HG03442 (cell line): ENCODE results near the gene ZNRD2.

ENCODE experiments used
- ATAC-seq: cut with Tn5 transposase; IDR thresholded peaks from one replicate; pipeline ENCODE4 v1.9.1; 2021; ENCODE audit warnings: mild to moderate bottlenecking, moderate library complexity; ENCODE audit not compliant: unreplicated experiment

Gene ZNRD2

DNA sequence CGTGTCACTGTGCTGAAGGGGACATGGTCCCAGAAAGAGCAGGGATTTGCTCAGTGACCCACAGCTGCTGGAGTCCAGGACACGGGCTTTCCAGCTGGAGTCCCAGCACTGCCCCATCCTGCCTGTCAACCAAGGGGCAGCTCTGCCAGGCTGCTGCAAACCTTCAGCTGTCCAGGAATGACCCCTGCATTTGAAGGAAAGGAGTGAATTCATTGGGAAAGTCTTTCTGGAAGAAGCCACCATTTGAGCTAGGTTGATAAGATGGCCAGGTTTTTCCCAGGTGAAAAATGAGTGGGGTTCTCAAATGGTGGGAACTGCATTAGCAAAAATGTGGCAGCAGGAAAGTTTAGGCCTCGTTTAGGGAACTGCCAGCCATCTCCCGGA, 16.0 kb downstream of the ZNRD2 start:
- no peak for ATAC-seq

DNA sequence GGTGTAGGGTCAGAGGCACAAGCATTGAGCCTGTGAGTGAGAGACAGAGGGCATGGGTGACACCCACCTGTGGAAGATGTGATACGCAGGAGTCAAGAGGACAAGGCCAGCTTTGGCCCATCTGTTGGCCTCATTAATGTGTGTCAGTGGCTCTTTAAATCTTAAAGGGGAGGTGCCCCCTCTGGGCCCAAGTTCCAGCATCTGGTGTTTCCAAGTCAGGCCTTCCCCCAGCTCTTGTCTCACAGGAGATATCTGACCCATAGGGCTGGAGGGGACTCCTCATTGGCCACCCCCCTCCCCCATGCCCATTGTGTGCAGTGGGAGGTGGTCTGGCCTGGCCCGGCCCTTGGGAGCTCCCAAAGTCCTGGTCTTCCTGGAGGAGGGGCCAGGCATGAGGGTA, 16.4 kb downstream of the ZNRD2 start:
- no peak for ATAC-seq

DNA sequence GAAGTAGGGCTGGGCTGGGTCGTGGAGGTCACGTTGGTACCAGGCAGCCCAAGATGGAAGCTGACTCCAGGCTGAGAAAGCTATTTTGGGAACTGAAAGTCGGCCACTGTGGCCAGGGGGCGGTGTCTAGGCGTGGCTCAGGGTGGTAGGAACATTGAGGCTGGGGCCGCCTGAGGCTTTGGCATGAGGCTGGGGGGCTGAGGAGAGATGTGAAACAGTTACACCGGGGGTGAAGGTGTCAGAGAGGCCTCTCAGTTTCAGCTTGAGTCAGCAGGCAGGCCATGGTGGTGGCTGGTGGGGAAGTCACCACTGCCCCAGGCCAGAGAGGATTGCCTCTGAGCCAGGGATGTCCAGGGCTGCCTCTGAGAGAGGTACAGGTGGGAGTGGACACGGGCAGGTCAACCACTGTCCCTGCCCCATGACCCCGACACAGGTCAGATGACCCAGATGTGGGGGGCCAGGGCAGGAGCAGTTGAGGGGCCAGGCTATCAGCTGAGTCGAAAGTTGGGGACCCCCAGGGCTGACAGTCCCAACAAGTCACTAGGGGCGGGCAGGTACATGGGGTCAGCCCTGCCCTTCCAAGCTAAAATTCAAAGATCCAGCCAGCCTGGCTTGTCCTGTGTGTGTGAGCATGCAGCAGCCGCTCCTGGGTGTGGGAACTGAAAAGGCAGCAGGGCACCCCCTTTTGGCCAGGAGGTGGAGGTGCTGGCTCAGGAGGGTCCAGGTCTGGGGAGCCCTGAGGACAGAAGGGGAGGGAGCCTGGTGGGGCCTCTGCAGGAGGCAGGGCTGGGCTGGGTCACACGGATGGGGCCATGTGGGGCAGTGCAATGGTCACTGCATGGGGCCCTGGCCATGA, 18.1 kb downstream of the ZNRD2 start:
- ATAC-seq = peak; percentile 79

DNA sequence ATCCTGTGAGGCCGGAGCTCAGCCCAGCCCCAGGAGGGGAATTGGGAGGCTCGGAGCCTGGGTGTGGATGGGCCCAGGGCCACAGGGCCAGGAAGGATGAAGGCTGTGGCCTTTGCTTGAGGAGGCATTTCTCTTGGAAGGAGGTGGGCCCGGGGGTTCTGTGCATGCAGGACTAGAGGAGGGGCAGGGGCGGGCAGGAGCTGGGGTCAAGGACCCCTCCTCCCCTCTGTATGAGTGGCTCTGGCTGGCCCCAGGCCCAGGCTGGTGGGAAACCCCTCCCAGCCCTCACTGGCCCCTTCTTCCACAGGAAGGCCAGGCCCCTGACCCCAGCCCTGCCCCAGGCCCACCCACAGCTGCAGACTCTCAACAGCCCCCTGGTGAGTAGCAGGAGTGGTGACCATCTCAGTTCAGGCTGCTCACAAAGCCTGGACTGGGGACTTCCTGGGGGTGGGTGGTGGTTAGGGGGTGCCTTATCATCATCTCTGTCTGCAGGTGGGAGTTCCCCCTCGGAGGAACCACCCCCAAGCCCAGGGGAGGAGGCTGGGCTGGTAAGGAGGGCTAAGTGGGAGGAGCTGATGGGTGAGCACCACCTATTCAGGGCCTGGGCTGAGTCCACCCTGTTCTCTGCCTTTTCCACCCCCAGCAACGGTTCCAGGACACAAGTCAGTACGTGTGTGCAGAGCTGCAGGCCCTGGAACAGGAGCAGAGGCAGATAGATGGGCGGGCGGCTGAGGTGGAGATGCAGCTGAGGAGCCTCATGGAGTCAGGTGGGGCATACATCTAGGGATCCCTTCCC, 19.4 kb downstream of the ZNRD2 start:
- ATAC-seq = no peak

- no peak for ATAC-seq
Measured at GRCh38 chr11:65590240-65590738, 20.0 kb downstream of the ZNRD2 start.

DNA sequence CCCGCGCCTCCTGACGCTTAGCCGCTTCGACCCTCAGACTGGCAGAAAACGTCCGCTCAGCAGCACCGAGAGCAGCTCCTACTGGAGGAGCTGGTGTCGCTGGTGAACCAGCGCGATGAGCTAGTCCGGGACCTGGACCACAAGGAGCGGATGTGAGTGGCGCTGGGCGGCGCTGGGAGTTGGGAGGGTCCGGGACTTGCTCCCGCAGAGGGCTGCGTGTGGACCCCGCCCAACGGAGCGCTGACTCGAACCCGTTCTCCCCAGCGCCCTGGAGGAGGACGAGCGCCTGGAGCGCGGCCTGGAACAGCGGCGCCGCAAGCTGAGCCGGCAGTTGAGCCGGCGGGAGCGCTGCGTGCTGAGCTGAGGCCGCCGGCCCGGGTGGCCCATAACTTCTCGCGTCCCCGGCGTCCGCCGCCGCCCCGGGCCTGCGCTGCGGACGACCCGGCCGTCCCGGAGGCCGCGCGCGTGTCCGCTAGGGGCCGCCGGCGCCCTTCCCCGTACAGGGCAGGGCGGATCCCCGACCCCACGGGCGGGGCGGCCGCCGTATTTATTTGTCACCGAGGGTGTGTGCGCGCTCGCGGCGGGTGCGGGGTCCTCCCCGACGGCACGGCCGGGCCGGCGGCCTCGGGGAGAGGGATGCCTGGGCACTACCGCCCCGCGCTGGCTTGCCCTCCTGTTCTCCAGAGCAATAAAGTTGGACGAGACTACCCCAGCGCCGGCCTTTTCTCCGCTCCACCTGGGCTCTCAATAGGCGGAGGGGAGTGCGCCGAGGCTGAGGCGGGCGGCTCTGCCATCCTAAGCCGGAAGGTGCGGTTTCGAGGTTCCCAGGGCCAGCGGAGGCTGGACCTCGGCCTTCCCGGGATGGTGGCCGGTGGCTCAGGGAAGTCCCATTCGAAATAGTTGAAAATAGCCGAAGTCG, 21.9 kb downstream of the ZNRD2 start:
- no peak for ATAC-seq

GRCh38 chr11:65592858-65593517, 22.7 kb downstream of the ZNRD2 start:
- no peak for ATAC-seq

DNA sequence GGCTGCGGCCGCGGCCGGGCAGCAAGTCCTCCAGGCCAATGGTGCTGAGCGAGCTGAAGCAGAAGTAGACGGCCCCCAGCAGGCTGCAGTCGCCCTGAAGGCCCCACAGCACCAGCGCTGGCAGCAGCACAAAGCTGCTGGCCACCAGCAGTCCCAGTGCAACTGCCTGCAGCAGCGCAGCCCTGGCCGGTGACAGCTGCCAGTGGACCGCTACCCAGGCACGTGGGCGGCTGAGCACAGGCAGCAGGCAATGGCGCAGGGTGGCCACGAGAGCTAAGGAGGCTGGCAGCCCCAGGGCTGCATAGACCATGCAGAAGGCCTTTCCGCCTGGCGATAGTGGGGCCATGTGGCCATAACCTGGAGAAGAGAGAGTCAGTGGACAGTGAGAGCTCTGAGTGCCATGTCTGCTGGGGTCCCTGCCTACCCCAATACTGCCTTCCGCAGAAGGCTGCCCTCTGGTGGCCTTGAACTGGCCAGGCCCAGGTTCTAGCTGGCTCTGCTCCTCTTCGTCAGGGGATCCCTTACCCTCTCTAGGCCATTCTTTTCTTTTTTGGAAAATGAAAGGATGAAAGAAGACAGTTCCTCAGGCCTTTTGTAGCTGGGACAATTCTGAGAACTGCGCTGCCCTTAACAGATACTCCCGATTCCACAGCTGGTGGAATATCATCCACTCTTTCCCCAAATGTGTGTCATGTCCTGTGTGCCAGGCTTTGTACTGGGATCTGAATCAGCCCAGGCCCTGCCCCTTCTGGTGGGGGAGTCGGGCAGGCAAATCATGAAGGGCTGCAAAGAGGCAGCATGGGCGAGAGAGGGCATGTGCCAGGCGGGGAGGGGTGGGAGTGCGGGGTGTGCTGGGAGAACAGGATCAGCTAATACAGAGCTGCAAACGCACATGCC, 23.5 kb downstream of the ZNRD2 start:
- ATAC-seq = no peak

DNA sequence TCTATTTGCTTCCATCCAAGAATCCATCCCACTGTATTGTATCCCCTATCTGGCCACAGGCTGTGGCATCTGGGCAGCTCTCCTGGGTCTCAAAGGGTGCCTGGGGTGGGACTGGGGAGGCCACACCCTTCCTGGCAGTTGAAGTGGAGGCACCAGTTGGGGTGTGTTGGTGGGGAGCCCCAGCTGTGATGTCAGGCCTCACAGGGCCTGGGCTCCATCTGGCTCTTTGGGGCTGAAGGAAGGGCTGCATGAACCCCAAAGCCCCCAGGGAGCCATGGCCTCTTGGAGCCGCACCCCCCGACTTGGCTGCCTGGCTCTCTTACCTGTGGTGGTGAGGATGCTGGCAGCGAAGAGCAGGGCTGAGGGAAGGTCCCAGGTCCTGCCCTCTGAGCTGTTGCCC, 24.9 kb downstream of the ZNRD2 start:
- no peak for ATAC-seq

DNA sequence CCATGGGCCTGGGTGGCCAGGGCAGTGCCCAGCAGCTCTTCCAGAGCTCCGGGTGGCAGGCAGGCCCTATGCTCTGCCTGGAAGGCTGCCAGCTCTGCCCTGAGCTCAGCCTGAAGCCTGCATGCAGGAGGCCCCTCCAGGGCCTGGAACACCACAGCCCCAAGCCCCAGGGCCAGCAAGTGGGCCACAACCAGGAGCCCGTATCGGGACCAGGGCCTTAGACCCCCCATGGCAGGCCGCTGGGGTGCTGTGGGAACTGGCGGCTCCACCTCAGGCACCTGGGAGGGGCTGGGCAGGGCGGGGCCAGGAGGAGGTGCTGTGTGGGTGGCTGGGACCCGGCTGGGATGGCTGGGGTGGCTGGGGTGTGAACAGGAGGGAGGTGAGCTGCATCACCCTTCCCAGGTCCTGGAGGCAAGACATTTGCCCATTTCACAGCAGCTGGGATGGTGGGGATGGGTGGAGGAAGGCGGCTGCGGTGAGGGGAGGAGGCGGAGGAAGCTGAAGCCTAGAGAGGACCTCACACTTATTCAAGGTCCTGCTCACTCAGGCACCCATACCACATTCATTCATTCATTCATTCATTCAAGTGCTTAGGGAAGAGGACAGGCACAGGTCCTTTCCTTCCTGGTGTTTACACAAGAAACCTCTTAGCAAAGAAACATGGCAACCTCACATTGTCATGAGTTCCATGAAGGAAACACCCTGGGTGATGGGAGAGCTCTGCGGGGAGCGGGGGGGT, 25.4 kb downstream of the ZNRD2 start, which contains the start of gene KCNK7:
TSS of gene KCNK7 (minus strand) at position 258 of the 739 bp plus-strand sequence. CDS start at position 230, 28 bp downstream.
- no peak for ATAC-seq

DNA sequence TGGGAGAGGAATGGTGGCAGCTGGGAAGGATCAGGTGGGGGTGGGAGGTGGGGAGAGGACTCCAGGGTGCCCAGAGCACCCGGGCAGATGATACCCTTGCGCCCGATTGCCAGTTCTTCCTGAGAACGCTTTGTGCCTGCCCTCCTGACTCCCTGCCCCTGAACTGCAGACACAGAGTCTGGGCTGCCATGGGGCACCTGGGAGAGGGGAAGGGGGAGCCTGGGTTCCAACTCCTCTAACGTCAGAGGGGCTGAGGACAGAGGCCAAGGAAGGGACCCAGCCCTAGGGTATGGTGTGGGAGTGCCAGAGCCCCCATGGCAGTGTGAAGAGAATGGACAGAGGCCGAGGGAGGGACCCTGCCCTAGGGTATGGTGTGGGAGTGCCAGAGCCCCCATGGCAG, 26.2 kb downstream of the ZNRD2 start:
- ATAC-seq = no peak

GRCh38 chr11:65598258-65598699, 28.0 kb downstream of the ZNRD2 start:
- ATAC-seq = no peak

DNA sequence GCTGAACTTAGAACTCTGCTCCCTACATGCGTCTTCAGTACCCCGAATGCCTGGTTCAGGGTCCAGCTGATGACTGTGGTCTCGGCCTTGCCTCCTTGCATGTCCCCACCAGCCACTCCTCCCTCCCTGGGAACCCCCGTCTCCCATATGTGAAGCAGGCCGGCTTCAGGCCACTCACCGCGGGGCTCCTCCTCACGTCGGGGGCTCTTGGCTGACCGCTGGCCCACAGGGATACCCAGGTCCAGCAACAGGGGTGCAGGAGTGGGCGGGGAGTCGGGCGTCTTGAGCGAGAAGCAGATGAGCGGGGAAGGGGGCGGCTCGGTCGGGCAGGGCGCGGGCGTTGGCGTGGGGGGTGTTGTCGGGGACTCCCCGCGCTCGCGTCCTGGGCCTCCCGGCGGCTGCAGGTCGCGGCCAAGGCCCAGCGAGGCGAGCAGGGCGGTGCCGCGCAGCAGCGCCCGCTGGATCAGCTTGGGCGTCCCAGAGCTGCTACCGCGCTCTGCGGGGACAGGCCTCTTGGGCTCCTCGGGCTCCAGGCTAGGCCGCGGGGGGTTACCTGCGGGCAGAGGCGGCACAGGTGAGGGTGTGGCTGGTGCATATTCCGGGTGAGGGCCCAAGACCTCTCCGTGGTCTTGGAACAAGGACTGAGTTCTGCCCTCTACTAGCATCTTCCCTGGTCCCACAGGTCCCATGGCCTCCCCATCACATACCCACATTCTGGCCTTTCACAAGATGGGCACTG, 29.1 kb downstream of the ZNRD2 start:
- no peak for ATAC-seq

DNA sequence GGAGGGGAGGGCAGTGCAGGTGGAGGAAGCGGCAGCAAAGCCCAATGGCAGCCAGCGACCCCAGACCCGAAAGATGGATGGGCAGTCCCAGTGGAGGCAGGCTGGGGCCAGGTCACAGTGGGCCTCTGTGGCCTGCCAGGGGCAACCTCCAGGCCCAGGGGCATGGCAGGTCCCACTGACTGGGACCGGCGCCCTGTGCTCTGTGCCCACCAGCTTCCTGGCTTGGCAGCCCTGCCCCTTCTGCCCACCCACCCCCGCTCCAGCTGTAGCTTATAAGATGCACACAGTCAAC, 29.6 kb downstream of the ZNRD2 start:
- no peak for ATAC-seq

DNA sequence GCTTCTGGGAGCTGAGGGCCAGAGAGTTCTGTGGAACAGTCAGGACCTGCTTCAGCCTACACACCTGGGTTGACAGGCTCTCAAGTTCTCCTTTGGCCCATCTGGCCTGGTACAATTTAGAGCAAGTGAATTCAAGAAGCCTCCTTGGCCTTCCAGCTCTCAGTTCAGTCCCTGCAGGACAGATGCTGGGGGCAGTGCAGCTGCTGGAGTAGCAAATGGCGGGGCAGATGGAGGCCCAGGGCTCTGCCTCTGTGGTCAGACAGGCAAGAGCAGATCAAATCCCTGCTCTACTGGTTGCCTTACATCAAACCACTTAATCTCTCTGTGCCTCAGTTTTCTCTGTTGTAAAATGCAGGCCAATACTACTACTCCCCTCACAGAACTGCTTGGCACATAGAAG, 34.0 kb downstream of the ZNRD2 start:
- ATAC-seq = no peak

DNA sequence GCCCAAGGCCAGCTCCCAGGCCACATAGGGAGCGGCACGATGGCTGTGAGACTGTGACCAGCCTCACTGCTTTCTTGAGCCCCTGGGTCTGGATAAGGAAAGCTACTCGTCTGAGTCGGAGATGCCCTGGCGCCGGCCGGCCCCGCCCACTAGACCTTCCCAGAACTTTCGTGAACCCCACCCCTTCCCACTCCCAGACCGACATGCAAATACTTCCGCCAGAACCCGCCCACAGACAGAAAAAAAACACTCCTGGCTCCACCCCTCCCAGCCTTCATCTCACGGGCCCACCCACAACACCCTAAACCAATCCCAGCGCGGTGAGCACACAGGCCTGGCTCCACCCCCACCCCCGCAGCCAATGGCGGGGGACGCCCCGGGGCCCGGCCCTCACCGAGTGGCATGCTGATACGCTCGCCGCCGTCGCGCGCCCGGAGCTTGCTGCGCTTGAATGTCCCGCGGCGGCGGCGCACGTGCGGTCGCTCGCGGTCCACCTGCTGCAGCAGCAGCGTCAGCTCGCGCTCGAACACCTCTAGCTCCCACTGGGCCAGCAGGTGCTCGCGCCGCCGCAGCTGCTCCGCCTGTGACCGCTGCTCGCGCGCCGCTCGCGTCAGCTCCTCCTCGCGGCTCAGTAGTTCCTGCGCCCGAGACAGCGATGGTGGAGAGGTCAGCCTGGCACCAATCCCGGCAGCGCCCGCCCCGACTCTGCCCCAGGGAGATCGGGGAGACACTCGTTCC, 36.8 kb downstream of the ZNRD2 start:
- no peak for ATAC-seq
